Adrenal gland (tissue), 12 donors: ENCODE measurements around the gene MICU1. TPM values are rescaled to one million over a fixed set of nuclear protein-coding genes. Genes with fewer than 3 reads are reported as not detected.

Experiments
- DNase-seq, 7 donors: peaks; one replicate each; pipeline ENCODE4 v3.0.0-alpha.2; 2019 to 2020
- H3K27ac ChIP-seq, 5 donors: fragments of 200-600 bp; sonication (generic) in 4 of 5; 1 replicate in 3 of 5; 2 replicates in 2 of 5; pipeline versions ENCODE4 v1.5.1 to v1.8.0; 2016 to 2020; ENCODE audit warnings: mild to moderate bottlenecking in 1 of 5
- H3K27me3 ChIP-seq: fragments of 200-600 bp; 2 replicates; pipeline ENCODE4 v1.8.0; 2021
- H3K36me3 ChIP-seq, 2 donors: fragments of 200-600 bp; replicated peaks in 1 of 2; 1 replicate in 1 of 2; 2 replicates in 1 of 2; pipeline versions ENCODE4 v1.5.1 to v1.8.0; 2018 to 2022
- H3K4me1 ChIP-seq, 2 donors: fragments of 200-600 bp; replicated peaks in 1 of 2; 1 replicate in 1 of 2; 2 replicates in 1 of 2; pipeline versions ENCODE4 v1.5.1 to v1.8.0; 2018 to 2021
- H3K4me3 ChIP-seq, 4 donors: fragments of 200-600 bp; sonication (generic) in 3 of 4; one replicate each; pipeline ENCODE4 v1.5.1; 2016 to 2018
- H3K9me3 ChIP-seq, 3 donors: fragments of 200-600 bp; sonication (generic) in 1 of 3; replicated peaks in 1 of 3; 1 replicate in 2 of 3; 2 replicates in 1 of 3; pipeline versions ENCODE4 v1.5.1 to v1.8.0; 2016 to 2021
- CTCF ChIP-seq, 6 experiments: fragments of 450-650 bp in 4 of 6; fragments of 200-600 bp in 2 of 6; sonication (generic) in 1 of 6; IDR thresholded peaks; 1 replicate in 5 of 6; 2 replicates in 1 of 6; pipeline versions ENCODE4 v1.5.1 to v1.8.0; 2016 to 2021; ENCODE audit warnings: antibody characterized with exemption in 6 of 6, mild to moderate bottlenecking in 2 of 6, moderate library complexity in 1 of 6
- POLR2A ChIP-seq, 2 donors: fragments of 450-650 bp; IDR thresholded peaks; one replicate each; pipeline ENCODE4 v1.6.1; 2017; ENCODE audit warnings: antibody characterized with exemption in 2 of 2, mild to moderate bottlenecking in 2 of 2, moderate library complexity in 1 of 2
- WGBS, 4 donors: extraction: QIAGEN DNeasy Blood & Tissue Kit in 2 of 4; methylation state at CpG; one replicate each; pipeline versions ENCODE4 v1.1.5 to v1.1.7; 2013 to 2017; 5-methylcytosine and 5-hydroxymethylcytosine counted together
- intact Hi-C, 2 donors: fragments of 100-400 bp; cut with DNase I; formaldehyde crosslinking; loops; one replicate each; pipeline versions ENCODE4 v1.14.1 to v1.15.0; 2022 to 2023
- polyA plus RNA-seq, 3 donors: library from polyadenylated mRNA; stranded (reverse); fragments of 200-250 nt in 2 of 3; fragments of 350-450 nt in 1 of 3; fragmentation: Illumina TruSeq in 1 of 3; extraction: RNeasy Lipid Tissue Mini Kit (QIAGEN cat#74804) in 1 of 3; gene quantifications; one replicate each; pipeline ENCODE4 v1.2.3, GENCODE V29; 2013 to 2014
- total RNA-seq, 9 donors: library from RNA; depleted of rRNA in 4 of 9; stranded (reverse); fragments of >200 nt in 4 of 9; fragments of 120-200 nt in 1 of 9; fragmentation: NEBNext Ultra II Directional in 1 of 9; extraction: Animal tissue kit (Norgen Biotek cat#: 25700) in 1 of 9; gene quantifications; one replicate each; pipeline versions ENCODE4 v1.1.0 to v1.2.4, GENCODE V29; 2013 to 2023
- donor health status: healthy with polysubstance abuse.
- donor health status: Bipolar disorder and iron deficiency.
- donor health status: DM: yes; HTN: yes; CAD: no.
- donor health status: DM: no; HTN: no; CAD: no.
- donor health status: DM: no; HTN: no; CAD: no.
- donor health status: DM: yes; HTN: yes; CAD: no.

The MICU1 gene
- total and polyA plus RNA-seq, 12 donors = 56.5 to 122 (median 90.2) TPM

DNA sequence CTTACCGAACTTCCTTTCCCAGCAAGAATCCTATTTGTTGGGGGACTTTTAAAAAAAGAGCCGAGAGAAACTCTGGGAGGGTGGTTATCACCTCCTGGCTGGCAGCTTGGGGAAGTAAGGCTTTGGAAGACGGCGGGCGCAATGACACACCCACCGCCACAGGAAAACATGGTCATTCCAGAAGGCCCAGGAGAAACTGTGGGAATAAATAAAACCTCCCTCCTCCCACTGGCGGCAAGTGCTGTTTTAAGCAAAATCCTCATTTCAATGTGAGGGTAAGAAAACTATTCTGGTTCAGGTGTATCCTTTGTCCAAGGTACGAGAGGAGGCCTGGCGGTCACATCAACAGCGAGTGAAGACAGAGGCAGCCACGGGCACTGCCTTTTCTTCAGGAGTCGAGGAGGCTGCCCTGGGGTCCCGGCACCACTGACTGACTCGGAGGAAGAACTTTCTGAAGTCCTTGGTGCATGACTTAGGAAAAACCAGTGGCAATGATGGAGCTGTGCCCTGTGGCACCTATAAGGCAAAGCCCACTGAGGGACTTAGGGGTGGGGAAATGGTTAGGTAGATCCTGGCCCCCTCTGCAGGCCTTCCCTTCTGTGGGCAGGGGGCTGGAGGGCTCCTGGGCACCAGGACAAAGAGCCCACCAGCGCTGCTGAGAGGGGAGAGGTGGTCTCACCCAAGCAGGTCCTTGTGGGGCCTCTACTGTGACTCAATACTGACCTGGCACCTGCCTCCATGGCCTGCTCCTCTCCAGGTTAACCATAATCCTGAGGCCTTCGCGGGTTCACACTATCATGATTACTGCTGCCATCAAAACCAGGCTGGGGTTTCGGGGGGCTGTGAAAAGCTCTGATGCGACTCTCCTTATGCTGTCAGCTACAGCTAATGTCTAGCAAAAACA, 292.5 kb downstream of the MICU1 start:
- peak in 1 of 7 donors; percentile 23 for DNase-seq
- Histone ChIP-seq H3K4me3 (no peak overlapping the region), H3K27me3 (no peaks in the 10 kb centered on the region), H3K9me3 (no peaks in the 10 kb centered on the region), H3K4me1 (peaks cover 69 to 90% of the 10 kb centered on the region in 2 donors), H3K27ac (peak overlapping the region; percentile 73 to 100 (median 97)), H3K36me3 (peaks cover 0 to 12% of the 10 kb centered on the region in 2 donors)
- 75 to 87% (median 82%) methylated on average over 14 to 19 of the region's 19 CpGs for WGBS, 4 donors
- no peak for TF ChIP-seq POLR2A (IDR thresholded peaks at IDR 0.05)
- TF ChIP-seq CTCF (IDR thresholded peaks at IDR 0.05) = no peak
- intact Hi-C loops = loop anchor here (10.0 kb wide), 2 partner anchors 209 to 379 kb away; no protein-coding TSS in a partner anchor

DNA sequence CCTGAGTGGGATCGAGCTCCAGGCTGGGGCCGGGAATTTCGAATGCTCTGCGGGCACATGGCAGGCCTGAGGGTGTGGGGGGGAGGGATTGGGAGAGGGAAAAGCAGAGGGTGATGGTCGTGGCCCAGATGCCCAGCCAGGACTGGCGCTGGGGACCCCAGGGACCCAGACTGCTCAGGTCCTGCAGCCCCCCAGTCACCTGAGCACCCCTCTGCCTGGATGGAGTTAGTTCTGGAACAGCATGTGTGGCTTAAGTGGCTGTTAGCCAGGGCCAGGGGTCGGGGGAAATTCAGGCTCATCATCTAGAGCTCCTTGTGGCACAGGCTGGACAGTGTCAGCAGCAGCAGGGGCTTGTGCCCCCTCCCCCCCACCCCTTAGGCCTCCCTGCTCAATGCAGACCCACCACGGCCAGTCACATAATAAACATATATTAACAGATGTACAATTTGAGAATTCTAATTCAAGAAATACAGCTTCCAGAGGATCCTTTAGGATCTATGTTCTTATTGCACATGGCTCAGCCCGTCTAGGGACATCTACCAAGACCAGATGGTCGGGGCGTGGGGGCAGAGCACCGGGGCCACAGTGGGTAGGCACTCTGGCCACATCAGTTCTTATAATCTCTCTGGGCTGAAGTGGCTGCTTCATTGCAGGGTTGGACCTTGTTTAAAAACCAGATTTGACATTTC, 293.3 kb downstream of the MICU1 start:
- DNase-seq = peak in 2 of 7 donors; percentile 16 to 29
- H3K27ac ChIP-seq = peak overlapping the region; percentile 73 to 100 (median 97)
- peaks cover 0 to 4% of the 10 kb centered on the region in 2 donors for H3K36me3 ChIP-seq
- TF ChIP-seq CTCF (IDR thresholded peaks at IDR 0.05) (no peak), POLR2A (IDR thresholded peaks at IDR 0.05) (no peak)
- H3K4me3 ChIP-seq = no peak overlapping the region
- no peaks in the 10 kb centered on the region for H3K9me3 ChIP-seq
- H3K27me3 ChIP-seq = no peaks in the 10 kb centered on the region
- intact Hi-C loops = loop anchor here (10.0 kb wide), 2 partner anchors 208 to 378 kb away; no protein-coding TSS in a partner anchor
- peaks cover 76 to 98% of the 10 kb centered on the region in 2 donors for H3K4me1 ChIP-seq
- WGBS, 4 donors = 44 to 54% (median 45%) methylated on average over 10 to 12 of the region's 12 CpGs

GRCh38 chr10:72331575-72332422, 294.1 kb downstream of the MICU1 start:
- Histone ChIP-seq H3K27me3 (no peaks in the 10 kb centered on the region), H3K4me3 (no peak overlapping the region), H3K9me3 (no peaks in the 10 kb centered on the region), H3K27ac (peak overlapping the region; percentile 73 to 100 (median 97)), H3K4me1 (peaks cover 72 to 97% of the 10 kb centered on the region in 2 donors), H3K36me3 (no peaks in the 10 kb centered on the region)
- peak; percentile 94 to 99 (median 98) for DNase-seq
- 5 to 9% (median 7%) methylated on average over 7 to 27 of the region's 27 CpGs for WGBS, 4 donors
- intact Hi-C loops = loop anchor here (10.0 kb wide), 2 partner anchors 207 to 377 kb away; no protein-coding TSS in a partner anchor
- TF ChIP-seq POLR2A (IDR thresholded peaks at IDR 0.05) = peak; percentile 36 to 63
- TF ChIP-seq CTCF (IDR thresholded peaks at IDR 0.05) = peak; percentile 41 to 87 (median 76)
